ENCODE results near the gene KCNT2.
A peak's percentile ranks its signal among the peaks of the same experiment; 100 is the strongest.
"Not testable (repeated sequence)": the region's sequence is repeated elsewhere in the genome, so short reads cannot be mapped to it uniquely, and the experiment has no call there.

KCNT2 gene

GRCh38 chr1:196608390-196609369, at the start of gene KCNT2:
TSS of gene KCNT2 (minus strand) at chr1:196608440. CDS start at chr1:196608309, 131 bp downstream.
- peak; percentile 93 for DNase-seq

- DNase-seq: no peak
These were observed 47.3 kb upstream of the KCNT2 start for GRCh38 chr1:196655494-196655893.

- DNase-seq: no peak
These were observed 46.8 kb upstream of the KCNT2 start for GRCh38 chr1:196655071-196655470.

- DNase-seq: no peak
These were observed 46.0 kb upstream of the KCNT2 start for GRCh38 chr1:196654271-196654670.

- no peak for DNase-seq
These were observed 43.5 kb upstream of the KCNT2 start, which contains the start of gene CFH for GRCh38 chr1:196651637-196652215. TSS of gene CFH (plus strand) at chr1:196652043. CDS start at chr1:196652118, 75 bp downstream.

GRCh38 chr1:196651079-196651478, 42.8 kb upstream of the KCNT2 start:
- DNase-seq: no peak

GRCh38 chr1:196650403-196650802, 42.2 kb upstream of the KCNT2 start:
- DNase-seq: no peak

- no peak for DNase-seq
These were observed 41.8 kb upstream of the KCNT2 start for GRCh38 chr1:196649990-196650389.

GRCh38 chr1:196640976-196641375, 32.7 kb upstream of the KCNT2 start:
- no peak for DNase-seq

- not testable (repeated sequence) for DNase-seq
These were observed 31.1 kb upstream of the KCNT2 start for GRCh38 chr1:196639291-196639690.

GRCh38 chr1:196638466-196638865, 30.2 kb upstream of the KCNT2 start:
- no peak for DNase-seq

- no peak for DNase-seq
These were observed 29.4 kb upstream of the KCNT2 start for GRCh38 chr1:196637606-196638005.

GRCh38 chr1:196628838-196629237, 20.6 kb upstream of the KCNT2 start:
- DNase-seq: no peak

- DNase-seq: no peak
These were observed 14.8 kb upstream of the KCNT2 start for GRCh38 chr1:196623079-196623478.

GRCh38 chr1:196619721-196620120, 11.5 kb upstream of the KCNT2 start:
- no peak for DNase-seq

- DNase-seq: no peak
These were observed 3.6 kb upstream of the KCNT2 start for GRCh38 chr1:196611873-196612272.

GRCh38 chr1:196609370-196609737, 1.1 kb upstream of the KCNT2 start:
- DNase-seq: no peak

GRCh38 chr1:196607981-196608380, 259 bp downstream of the KCNT2 start:
- no peak for DNase-seq

- DNase-seq: no peak
These were observed 4.6 kb downstream of the KCNT2 start for GRCh38 chr1:196603651-196604050.

- peak; percentile 19 for DNase-seq
These were observed 9.1 kb downstream of the KCNT2 start for GRCh38 chr1:196598942-196599748.

- no peak for DNase-seq
These were observed 13.5 kb downstream of the KCNT2 start for GRCh38 chr1:196594700-196595099.

- DNase-seq: no peak
These were observed 14.3 kb downstream of the KCNT2 start for GRCh38 chr1:196593955-196594354.

GRCh38 chr1:196590959-196591358, 17.3 kb downstream of the KCNT2 start:
- DNase-seq: no peak

All from retina (tissue), 1 donor.